Measurements from ENCODE around the gene LPAR1.

The LPAR1 gene

GRCh38 chr9:110996436-110997220 is 41.6 kb downstream of the LPAR1 start:
- no peak for DNase-seq

- no peak for DNase-seq
Measured at GRCh38 chr9:110995420-110996340, 42.6 kb downstream of the LPAR1 start.

- no peak for DNase-seq
Measured at GRCh38 chr9:110994771-110995241, 43.5 kb downstream of the LPAR1 start.

DNA sequence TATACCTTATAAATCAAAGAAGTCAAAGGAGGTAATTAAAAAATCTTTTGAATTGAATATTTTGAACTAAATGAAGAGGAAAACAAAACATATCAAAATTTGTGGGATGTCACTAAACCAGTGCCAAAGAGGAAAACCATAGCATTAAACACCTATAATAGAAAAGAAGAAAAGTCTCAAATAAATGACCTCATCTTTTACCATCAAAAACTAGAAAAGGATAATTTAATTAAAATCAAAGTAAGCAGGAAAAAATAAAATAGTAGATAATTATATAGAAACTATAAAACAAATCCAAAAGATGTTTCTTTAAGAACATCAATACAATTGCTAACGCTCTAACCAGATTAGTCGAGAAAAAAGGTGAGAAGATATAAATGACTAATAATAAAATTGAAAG is 47.8 kb downstream of the LPAR1 start:
- no peak for DNase-seq

GRCh38 chr9:110986529-110986928 is 51.7 kb downstream of the LPAR1 start:
- no peak for DNase-seq

DNA sequence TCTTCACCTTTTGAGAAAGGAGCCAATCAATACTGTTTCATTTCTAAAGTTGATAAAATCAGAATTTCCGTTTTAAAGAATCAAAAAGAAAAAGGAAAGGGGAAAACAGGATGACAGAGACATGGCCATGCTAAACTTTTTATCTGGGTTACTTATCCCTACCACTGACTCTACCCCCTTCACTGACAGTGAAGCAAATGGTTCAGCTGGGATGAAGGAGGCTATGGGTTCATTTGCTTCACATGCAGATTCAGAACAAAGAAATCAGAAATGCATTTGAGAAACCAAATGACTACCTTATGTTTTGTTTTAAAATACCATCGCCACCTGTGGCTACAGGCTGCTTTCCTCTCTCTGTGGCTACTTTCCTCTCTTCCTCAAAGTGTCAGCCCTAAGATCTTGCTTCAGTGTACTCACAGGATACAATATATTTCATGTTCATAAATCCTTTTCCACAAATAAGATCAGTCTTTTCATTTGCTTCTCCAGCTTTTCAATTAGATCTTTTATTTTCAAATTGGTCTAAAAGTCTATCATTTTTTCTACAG is 53.3 kb downstream of the LPAR1 start:
- DNase-seq = no peak

DNA sequence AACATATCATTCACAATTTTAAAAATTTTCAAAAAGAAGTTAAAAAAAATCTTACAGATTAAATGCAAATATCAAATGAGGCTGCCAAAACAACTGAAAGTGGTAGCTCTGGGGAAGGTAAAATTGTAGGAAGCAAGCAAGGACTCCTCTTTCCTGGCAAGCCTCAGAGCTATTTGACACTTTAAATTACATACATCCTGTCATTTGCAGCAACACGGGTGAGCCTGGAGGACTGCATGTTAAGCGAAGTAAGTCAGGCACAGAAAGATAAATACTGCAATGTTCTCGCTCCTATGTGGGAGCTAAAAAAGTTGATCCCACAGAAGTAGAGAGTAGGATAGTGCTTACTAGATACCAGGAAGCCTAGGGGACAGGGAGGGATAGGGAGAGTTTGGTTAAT is 58.0 kb downstream of the LPAR1 start:
- no peak for DNase-seq

GRCh38 chr9:110979636-110980035 is 58.6 kb downstream of the LPAR1 start:
- no peak for DNase-seq

DNA sequence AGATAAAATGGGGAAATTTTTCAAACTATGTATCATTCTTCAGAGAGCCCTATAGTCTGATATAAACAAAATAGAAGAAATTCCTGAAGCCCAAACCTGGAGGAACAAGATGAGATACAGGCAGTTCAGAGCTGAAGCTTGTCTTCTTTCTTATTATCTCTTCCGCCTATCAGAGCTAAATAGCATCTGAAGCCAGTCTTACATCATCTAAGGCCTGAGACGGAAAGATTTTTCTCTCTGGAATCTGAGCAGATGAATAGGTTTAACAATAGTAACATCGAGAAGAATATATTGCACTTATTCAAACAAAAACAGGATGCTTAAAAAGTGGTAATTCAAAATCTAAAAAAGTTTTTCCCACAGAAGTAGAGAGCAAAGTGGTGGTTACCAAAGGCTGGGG is 59.8 kb downstream of the LPAR1 start:
- DNase-seq = no peak

- DNase-seq = no peak
Measured at GRCh38 chr9:110977259-110977709, 61.0 kb downstream of the LPAR1 start.

GRCh38 chr9:110975969-110976368 is 62.3 kb downstream of the LPAR1 start:
- DNase-seq = no peak

DNA sequence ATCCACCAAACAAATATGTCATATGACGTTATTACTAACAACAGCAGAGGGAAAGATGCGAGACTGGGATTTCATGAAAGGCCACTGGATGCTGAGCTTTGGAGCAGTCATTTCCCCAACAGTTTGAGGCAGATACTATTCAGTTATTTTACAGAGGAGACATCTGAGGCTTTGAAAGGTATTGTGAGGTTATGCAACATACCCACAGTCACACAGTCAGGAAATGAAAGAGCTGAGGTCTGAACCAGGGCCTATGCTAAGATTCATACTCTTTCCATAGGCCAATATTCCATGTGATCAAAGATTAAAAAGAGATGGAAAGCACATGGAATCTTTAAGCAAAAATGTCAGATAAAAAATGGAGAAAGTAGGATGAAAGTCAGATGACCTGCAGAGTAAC is 63.0 kb downstream of the LPAR1 start:
- no peak for DNase-seq

DNA sequence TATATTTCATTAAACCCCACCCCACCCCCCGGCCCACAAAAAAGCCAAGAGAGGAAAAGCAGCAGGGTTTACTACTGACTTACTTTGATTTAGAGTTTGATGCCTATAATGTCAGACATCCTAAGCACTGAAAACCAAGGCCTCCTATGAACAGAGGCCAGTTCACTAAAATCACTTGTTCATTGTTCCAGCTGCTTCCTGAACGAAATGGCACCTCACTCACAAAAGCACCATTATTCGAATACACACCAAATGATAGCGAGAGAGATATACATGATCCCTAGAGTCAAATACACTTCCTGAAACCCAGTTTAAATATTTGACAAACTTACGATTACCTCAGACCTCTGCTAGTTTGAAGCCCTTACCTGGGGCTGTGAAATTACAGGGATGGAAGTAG is 66.6 kb downstream of the LPAR1 start:
- DNase-seq = no peak

DNA sequence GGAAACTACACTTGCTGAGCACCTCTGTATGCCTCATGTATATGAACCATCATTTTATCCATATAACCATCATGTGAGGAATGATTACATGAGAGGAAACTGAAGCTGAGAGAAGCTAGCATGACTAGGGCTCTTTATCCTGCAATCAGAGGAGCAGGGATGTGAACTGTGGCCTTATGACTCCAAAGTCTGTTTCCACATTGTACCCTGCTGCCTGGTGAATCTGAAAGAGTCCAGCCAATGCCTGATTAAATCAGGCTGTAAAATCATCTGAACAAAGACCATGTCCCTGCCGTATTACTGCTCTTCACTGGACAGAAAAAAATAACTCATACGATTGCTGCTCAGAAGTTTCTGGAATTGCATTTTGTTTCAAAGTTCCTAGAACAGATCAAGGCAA is 67.0 kb downstream of the LPAR1 start:
- no peak for DNase-seq

DNA sequence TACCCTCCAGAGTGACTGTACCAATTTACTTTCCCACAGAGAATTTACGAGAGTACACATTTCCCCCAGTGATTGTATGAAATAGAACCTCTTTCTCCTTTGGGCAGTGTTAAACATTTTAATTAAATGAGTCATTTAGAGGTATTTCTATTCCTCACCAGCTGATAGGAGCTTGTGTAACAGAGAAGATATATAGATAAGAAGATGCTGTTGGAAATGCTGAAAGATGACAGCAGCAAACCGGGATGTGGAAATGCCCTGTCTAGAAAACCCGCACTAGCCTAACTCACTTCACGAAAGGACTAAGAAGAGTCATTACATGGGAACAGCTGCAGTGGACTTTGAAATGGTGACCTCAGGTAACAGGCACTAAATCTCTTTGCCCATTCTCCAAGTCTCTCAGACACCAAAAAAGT is 68.3 kb downstream of the LPAR1 start:
- no peak for DNase-seq

GRCh38 chr9:110968096-110968495 is 70.2 kb downstream of the LPAR1 start:
- no peak for DNase-seq

DNA sequence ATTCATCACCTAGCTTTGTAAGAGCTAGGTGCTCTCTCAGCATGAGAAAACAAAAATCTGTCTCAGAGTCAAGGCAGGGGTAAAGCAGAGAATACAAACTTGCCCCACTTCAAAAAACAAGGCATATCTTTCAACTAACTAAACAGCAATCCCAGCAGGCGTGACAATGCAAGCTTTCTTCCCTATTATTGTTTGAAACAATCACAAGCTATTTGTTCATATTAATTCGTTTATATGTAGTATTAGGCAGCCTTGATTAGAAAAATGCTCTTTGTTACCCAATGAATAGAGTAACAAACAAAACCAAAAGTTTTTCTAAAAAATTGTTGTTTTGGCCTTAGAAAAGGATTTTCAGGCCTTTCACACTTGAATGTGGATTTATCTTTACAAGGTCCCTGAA is 71.1 kb downstream of the LPAR1 start:
- no peak for DNase-seq

GRCh38 chr9:110960288-110960687 is 78.0 kb downstream of the LPAR1 start:
- no peak for DNase-seq

DNA sequence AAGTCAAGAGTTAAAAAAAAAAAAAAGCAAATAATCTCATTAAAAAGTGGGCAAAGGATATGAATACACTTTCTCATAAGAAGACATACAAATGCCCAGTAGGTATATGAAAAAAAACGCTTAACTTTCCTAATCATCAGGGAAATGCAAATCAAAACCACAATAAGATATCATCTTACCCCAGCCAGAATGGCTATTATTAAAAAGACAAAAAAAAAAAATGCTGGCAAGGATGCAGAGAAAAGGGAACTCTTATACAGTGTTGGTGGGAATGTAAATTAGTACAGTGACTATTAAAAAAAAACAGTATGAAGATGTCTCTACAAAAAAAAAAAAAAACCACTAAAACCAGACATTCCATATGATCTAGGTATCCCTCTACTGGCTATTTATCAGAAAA is 79.4 kb downstream of the LPAR1 start:
- DNase-seq = no peak

- DNase-seq = no peak
Measured at GRCh38 chr9:110954822-110955291, 83.4 kb downstream of the LPAR1 start.

DNA sequence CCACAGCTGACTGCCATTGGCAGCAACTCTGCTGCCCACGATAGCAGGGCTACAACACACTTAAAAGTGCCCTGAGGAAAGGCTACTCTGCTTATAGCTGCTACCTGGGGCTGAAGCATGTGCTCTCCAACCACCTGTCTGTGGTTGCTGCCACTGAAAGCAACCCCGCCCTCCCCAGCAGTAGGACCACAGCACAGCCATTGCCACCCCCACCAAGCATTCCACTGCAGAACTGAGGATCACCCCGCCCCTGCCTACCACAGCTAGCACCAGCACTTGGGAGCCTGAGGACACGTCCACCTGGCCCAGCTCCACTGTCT is 85.8 kb downstream of the LPAR1 start:
- no peak for DNase-seq

GRCh38 chr9:110951805-110952539 is 86.3 kb downstream of the LPAR1 start:
- DNase-seq = no peak
